ENCODE data around the gene CD53.
"Not testable (repeated sequence)": the region's sequence is repeated elsewhere in the genome, so short reads cannot be mapped to it uniquely, and the experiment has no call there.

- TF ChIP-seq CTCF, POLR2A, EP300 (IDR thresholded peaks at IDR 0.05): not testable (repeated sequence)
These were observed 11.0 kb upstream of the CD53 start for GRCh38 chr1:110861942-110862341.

All from suprapubic skin (tissue), 3 donors.